PC-9 (cell line): ENCODE measurements around the gene IGIP. TPM values are rescaled to one million over a fixed set of nuclear protein-coding genes. Genes with fewer than 3 reads are reported as not detected.

Experiments
- BruUV-seq: library from RNA; stranded (reverse); fragments of 400-500 nt; replicated peaks from 2 replicates; lab custom pipeline; 2021; lab: Mats Ljungman, UMichigan
- CTCF ChIA-PET: fragments of 300-600 bp; sonication (Branson Sonifier 250); formaldehyde crosslinking; loops from one replicate; lab custom pipeline; 2022; ENCODE audit warnings: antibody characterized with exemption; lab: Charles Lee
- POLR2A ChIA-PET: fragments of 300-600 bp; sonication (Branson Sonifier 250); formaldehyde crosslinking; loops from one replicate; lab custom pipeline; 2022; ENCODE audit warnings: antibody characterized with exemption; ENCODE audit not compliant: unreplicated experiment; lab: Charles Lee
- DNase-seq, 2 experiments: peaks; one replicate each; pipeline versions ENCODE4 v3.0.0 to v3.0.0-alpha.2; 2015 to 2022; ENCODE audit warnings: mixed read lengths in 1 of 2
- H2AFZ ChIP-seq: fragments of 200-600 bp; sonication (generic); 2 replicates; pipeline ENCODE4 v1.8.1; 2017; ENCODE audit warnings: antibody characterized with exemption
- H3F3A ChIP-seq: fragments of 200-600 bp; sonication (generic); 2 replicates; pipeline ENCODE4 v1.8.1; 2017; ENCODE audit warnings: antibody characterized with exemption, mild to moderate bottlenecking, low read depth; ENCODE audit not compliant: insufficient read depth
- H3K27ac ChIP-seq: fragments of 200-600 bp; sonication (generic); 2 replicates; pipeline ENCODE4 v1.6.1; 2016; ENCODE audit warnings: mixed run types
- H3K27me3 ChIP-seq: fragments of 200-600 bp; sonication (generic); 2 replicates; pipeline ENCODE4 v1.6.1; 2016; ENCODE audit warnings: low read depth, mixed run types; ENCODE audit not compliant: insufficient read depth
- H3K36me3 ChIP-seq: fragments of 200-600 bp; sonication (generic); 2 replicates; pipeline ENCODE4 v1.6.1; 2016; ENCODE audit warnings: low read depth, mixed run types
- H3K4me1 ChIP-seq: fragments of 200-600 bp; sonication (generic); replicated peaks from 2 replicates; pipeline ENCODE4 v1.6.1; 2016; ENCODE audit warnings: mixed run types; ENCODE audit not compliant: insufficient read depth
- H3K4me2 ChIP-seq: fragments of 200-600 bp; sonication (generic); 2 replicates; pipeline ENCODE4 v1.6.1; 2017; ENCODE audit warnings: mixed run types
- H3K4me3 ChIP-seq: fragments of 200-600 bp; sonication (generic); 2 replicates; pipeline ENCODE4 v1.6.1; 2016; ENCODE audit warnings: mixed run types
- H3K79me2 ChIP-seq: fragments of 200-600 bp; sonication (generic); 2 replicates; pipeline ENCODE4 v1.6.1; 2017; ENCODE audit warnings: low read depth, mixed run types
- H3K9me2 ChIP-seq: fragments of 200-600 bp; sonication (generic); 2 replicates; pipeline ENCODE4 v1.8.1; 2017; ENCODE audit warnings: mild to moderate bottlenecking; ENCODE audit not compliant: insufficient read depth
- H3K9me3 ChIP-seq: fragments of 200-600 bp; sonication (generic); 2 replicates; pipeline ENCODE4 v1.8.1; 2016; ENCODE audit warnings: low read depth; ENCODE audit not compliant: insufficient read depth
- H4K20me1 ChIP-seq: fragments of 200-600 bp; sonication (generic); 2 replicates; pipeline ENCODE4 v1.8.1; 2017; ENCODE audit not compliant: insufficient read depth
- CTCF ChIP-seq: fragments of 200-600 bp; sonication (generic); conservative IDR thresholded peaks from 2 replicates; pipeline ENCODE4 v1.6.1; 2017; ENCODE audit warnings: mixed run types, antibody characterized with exemption, mild to moderate bottlenecking, moderate library complexity
- EZH2 ChIP-seq: fragments of 200-600 bp; sonication (generic); IDR thresholded peaks from 2 replicates; pipeline ENCODE4 v1.8.0; 2017; ENCODE audit warnings: antibody characterized with exemption, low read depth
- intact Hi-C: fragments of 100-400 bp; cut with micrococcal nuclease; formaldehyde crosslinking; loops from one replicate; pipeline ENCODE4 v1.10.0; 2022; ENCODE audit not compliant: unreplicated experiment
- total RNA-seq: library from RNA; stranded (reverse); gene quantifications from 2 replicates; pipeline ENCODE4 v1.2.3, GENCODE V29; 2021

IGIP gene
- total RNA-seq, 1 experiment from 2014 or later: 6.2 TPM

GRCh38 chr5:140157032-140157781 is 31.5 kb downstream of the IGIP start:
- BruUV-seq: no TSS peak
- Histone ChIP-seq H4K20me1 (no peaks in the 10 kb centered on the region; the same call in 1 of the 2 replicates), H3K27ac (no peak overlapping the region), H3K4me3 (no peak overlapping the region), H3K9me2 (no peaks in the 10 kb centered on the region), H3K79me2 (no peaks in the 10 kb centered on the region), H3K9me3 (no peaks in the 10 kb centered on the region), H3K27me3 (no peaks in the 10 kb centered on the region), H3K36me3 (no peaks in the 10 kb centered on the region), H3K4me1 (peaks cover 4% of the 10 kb centered on the region), H3K4me2 (peak overlapping the region; percentile 61), H2AFZ (no peak overlapping the region), H3F3A (no peaks in the 10 kb centered on the region)
- intact Hi-C loops: loop anchor here (1.0 to 5.0 kb wide), 3 partner anchors 84 to 200 kb away; no protein-coding TSS in a partner anchor
- CTCF ChIA-PET: interaction anchor here (1.2 kb wide), 1 partner anchor 82 kb away, joined by 3 read pairs; no protein-coding TSS in a partner anchor
- TF ChIP-seq CTCF (peak; percentile 95), EZH2 (no peak)
- POLR2A ChIA-PET: no interaction called here
- peak; percentile 58 to 80 for DNase-seq

GRCh38 chr5:140159014-140159927 is 33.5 kb downstream of the IGIP start:
- DNase-seq: no peak
- no peaks in the 10 kb centered on the region for H3K79me2 ChIP-seq
- no peaks in the 10 kb centered on the region for H4K20me1 ChIP-seq
- H3K27ac ChIP-seq: no peak overlapping the region
- TF ChIP-seq CTCF (no peak), EZH2 (no peak)
- H3K4me1 ChIP-seq: peaks cover 4% of the 10 kb centered on the region
- H3K4me2 ChIP-seq: no peak overlapping the region
- intact Hi-C loops: loop anchor here (1.0 to 5.0 kb wide), 2 partner anchors 198 to 372 kb away; no protein-coding TSS in a partner anchor
- no peak overlapping the region for H3K4me3 ChIP-seq
- ChIA-PET CTCF (no interaction called here), POLR2A (interaction anchor here (0.7 kb wide), 1 partner anchor 52 kb away, joined by 4 read pairs; no protein-coding TSS in a partner anchor)
- H3F3A ChIP-seq: no peaks in the 10 kb centered on the region
- no peaks in the 10 kb centered on the region for H3K36me3 ChIP-seq
- no peaks in the 10 kb centered on the region for H3K9me2 ChIP-seq
- H3K27me3 ChIP-seq: no peaks in the 10 kb centered on the region
- no TSS peak for BruUV-seq
- no peaks in the 10 kb centered on the region for H3K9me3 ChIP-seq
- H2AFZ ChIP-seq: no peak overlapping the region

GRCh38 chr5:140162275-140162674 is 36.5 kb downstream of the IGIP start:
- Histone ChIP-seq H4K20me1 (no peaks in the 10 kb centered on the region), H3K4me1 (peaks cover 12% of the 10 kb centered on the region), H3K27ac (no peak overlapping the region), H3K79me2 (no peaks in the 10 kb centered on the region), H3K9me2 (no peaks in the 10 kb centered on the region), H3K9me3 (no peaks in the 10 kb centered on the region), H3K36me3 (no peaks in the 10 kb centered on the region), H3K4me2 (no peak overlapping the region), H2AFZ (no peak overlapping the region), H3F3A (peaks cover 4% of the 10 kb centered on the region; the same call in 1 of the 2 replicates), H3K4me3 (no peak overlapping the region), H3K27me3 (no peaks in the 10 kb centered on the region)
- ChIA-PET POLR2A (no interaction called here), CTCF (no interaction called here)
- TF ChIP-seq EZH2: no peak
- TF ChIP-seq CTCF: no peak
- no peak for DNase-seq
- intact Hi-C loops: no loop called here
- no TSS peak for BruUV-seq
